HepG2 (cell line): ENCODE data around the gene ARVCF. TPM values are rescaled to one million over a fixed set of nuclear protein-coding genes. Genes with fewer than 3 reads are reported as not detected.

Experiments
- DR1 ChIP-seq: sonication (generic); formaldehyde crosslinking; IDR thresholded peaks from 2 replicates; pipeline ENCODE4 v1.8.0; 2021; ENCODE audit warnings: mild to moderate bottlenecking, missing genetic modification reagents, inconsistent platforms
- HNF4G ChIP-seq, 2 experiments: sonication (generic) in 1 of 2; formaldehyde crosslinking in 1 of 2; IDR thresholded peaks; 2 replicates each; pipeline versions ENCODE4 v1.4.0 to v1.6.1; 2011 to 2020; ENCODE audit warnings: borderline replicate concordance in 2 of 2, low read depth in 2 of 2, mild to moderate bottlenecking in 2 of 2, low read length in 1 of 2, missing genetic modification reagents in 1 of 2, moderate library complexity in 1 of 2
- HNRNPH1 ChIP-seq: fragments of 200-400 bp; formaldehyde crosslinking; optimal IDR thresholded peaks from 2 replicates; pipeline ENCODE3; 2017; ENCODE audit warnings: mild to moderate bottlenecking, low read depth, low read length
- ISL2 ChIP-seq: sonication (generic); formaldehyde crosslinking; IDR thresholded peaks from 2 replicates; pipeline ENCODE4 v1.5.0; 2020; ENCODE audit warnings: missing genetic modification reagents
- KLF15 ChIP-seq: sonication (generic); formaldehyde crosslinking; IDR thresholded peaks from 2 replicates; pipeline ENCODE4 v1.8.1; 2023; ENCODE audit warnings: borderline replicate concordance, mild to moderate bottlenecking, inconsistent platforms, missing genetic modification reagents, mixed read lengths
- KMT2B ChIP-seq: IDR thresholded peaks from 2 replicates; pipeline ENCODE4 v1.6.1; 2016; ENCODE audit warnings: missing genetic modification reagents, missing compliant biosample characterization
- MAFK ChIP-seq, 2 experiments: IDR thresholded peaks in 1 of 2; conservative IDR thresholded peaks in 1 of 2; 2 replicates each; pipeline ENCODE4 v1.6.1; 2011; ENCODE audit warnings: improper control_type of control experiment in 2 of 2, low read length in 2 of 2
- MXD4 ChIP-seq: IDR thresholded peaks from 2 replicates; pipeline ENCODE4 v1.6.1; 2016; ENCODE audit warnings: mild to moderate bottlenecking, missing biosample characterization, missing genetic modification reagents
- MYNN ChIP-seq: sonication (generic); formaldehyde crosslinking; IDR thresholded peaks from 2 replicates; pipeline ENCODE4 v1.4.0; 2020; ENCODE audit warnings: mild to moderate bottlenecking, low read depth, missing genetic modification reagents
- NR1H2 ChIP-seq: sonication (generic); formaldehyde crosslinking; IDR thresholded peaks from 2 replicates; pipeline ENCODE4 v1.8.1; 2022; ENCODE audit warnings: low read depth, missing genetic modification reagents, borderline replicate concordance
- NR2C2 ChIP-seq: sonication (generic); formaldehyde crosslinking; IDR thresholded peaks from 2 replicates; pipeline ENCODE4 v1.4.0; 2020; ENCODE audit warnings: missing genetic modification reagents, mild to moderate bottlenecking, moderate library complexity, borderline replicate concordance
- NR2F2 ChIP-seq: IDR thresholded peaks from 2 replicates; pipeline ENCODE4 v1.6.1; 2012; ENCODE audit warnings: low read depth, inconsistent platforms, borderline replicate concordance
- RARG ChIP-seq: sonication (generic); formaldehyde crosslinking; IDR thresholded peaks from 2 replicates; pipeline ENCODE4 v1.4.0; 2020; ENCODE audit warnings: low read depth, mild to moderate bottlenecking, missing genetic modification reagents
- SP140L ChIP-seq: sonication (generic); formaldehyde crosslinking; IDR thresholded peaks from 2 replicates; pipeline ENCODE4 v1.4.0; 2020; ENCODE audit warnings: missing genetic modification reagents, borderline replicate concordance
- ZNF446 ChIP-seq: sonication (generic); formaldehyde crosslinking; IDR thresholded peaks from 2 replicates; pipeline ENCODE4 v1.5.0; 2020; ENCODE audit warnings: mild to moderate bottlenecking, missing genetic modification reagents
- ZNF468 ChIP-seq: sonication (generic); formaldehyde crosslinking; IDR thresholded peaks from 2 replicates; pipeline ENCODE4 v1.8.0; 2022; ENCODE audit warnings: mild to moderate bottlenecking, moderate library complexity, missing genetic modification reagents
- ZNF484 ChIP-seq: sonication (generic); formaldehyde crosslinking; IDR thresholded peaks from 2 replicates; pipeline ENCODE4 v1.5.1; 2020; ENCODE audit warnings: mild to moderate bottlenecking, low read depth, missing genetic modification reagents, borderline replicate concordance
- ZNF558 ChIP-seq: sonication (generic); formaldehyde crosslinking; IDR thresholded peaks from 2 replicates; pipeline ENCODE4 v1.9.0; 2022; ENCODE audit warnings: mild to moderate bottlenecking, missing genetic modification reagents, borderline replicate concordance
- ZNF737 ChIP-seq: sonication (generic); formaldehyde crosslinking; IDR thresholded peaks from 2 replicates; pipeline ENCODE4 v1.5.0; 2020; ENCODE audit warnings: missing genetic modification reagents, mild to moderate bottlenecking, borderline replicate concordance
- ZSCAN20 ChIP-seq: sonication (generic); formaldehyde crosslinking; IDR thresholded peaks from 2 replicates; pipeline ENCODE4 v1.4.0; 2020; ENCODE audit warnings: missing genetic modification reagents, mild to moderate bottlenecking, borderline replicate concordance
- polyA plus RNA-seq, 8 experiments: library from polyadenylated mRNA; depleted of rRNA in 3 of 8; stranded (reverse) in 7 of 8; unstranded in 1 of 8; fragments of >200 nt; fragmentation: Illumina TruSeq in 4 of 8; extraction: Trizol in 4 of 8; gene quantifications; 2 replicates each; pipeline versions ENCODE4 v1.2.1 to v1.2.3, GENCODE V29; 2011 to 2016; ENCODE audit warnings: low read depth in 4 of 8, missing spikeins in 1 of 8, mixed read lengths in 1 of 8; ENCODE audit not compliant: insufficient read depth in 1 of 8
- total RNA-seq, 5 experiments: library from RNA; depleted of rRNA; stranded (reverse); fragments of >200 nt; fragmentation: Illumina TruSeq; extraction: Trizol; gene quantifications; 2 replicates each; pipeline ENCODE4 v1.2.3, GENCODE V29; 2016; ENCODE audit warnings: low read depth in 1 of 5
- TF ChIP-seq, protein P1 (sequence below), 2 experiments: sonication (generic) in 1 of 2; formaldehyde crosslinking in 1 of 2; IDR thresholded peaks; 2 replicates each; pipeline versions ENCODE4 v1.5.1 to v1.6.1; 2011 to 2020; ENCODE audit warnings: borderline replicate concordance in 1 of 2, low read depth in 1 of 2, low read length in 1 of 2, mild to moderate bottlenecking in 1 of 2, missing genetic modification reagents in 1 of 2, moderate library complexity in 1 of 2
- TF ChIP-seq, protein P2 (sequence below): sonication (generic); formaldehyde crosslinking; IDR thresholded peaks from 2 replicates; pipeline ENCODE4 v1.5.0; 2020; ENCODE audit warnings: missing genetic modification reagents
- TF ChIP-seq, protein P3 (sequence below): sonication (generic); formaldehyde crosslinking; IDR thresholded peaks from 2 replicates; pipeline ENCODE4 v1.8.0; 2023; ENCODE audit warnings: mild to moderate bottlenecking, missing genetic modification reagents
- TF ChIP-seq, protein P4 (sequence below): sonication (generic); formaldehyde crosslinking; IDR thresholded peaks from 2 replicates; pipeline ENCODE4 v1.5.0; 2020; ENCODE audit warnings: missing genetic modification reagents

ARVCF gene
- total and polyA plus RNA-seq, 2 of the 13 experiments (the other 11 are each of a cell fraction or from before 2014, with no cell fraction given): 16.4 to 17.7 TPM

DNA sequence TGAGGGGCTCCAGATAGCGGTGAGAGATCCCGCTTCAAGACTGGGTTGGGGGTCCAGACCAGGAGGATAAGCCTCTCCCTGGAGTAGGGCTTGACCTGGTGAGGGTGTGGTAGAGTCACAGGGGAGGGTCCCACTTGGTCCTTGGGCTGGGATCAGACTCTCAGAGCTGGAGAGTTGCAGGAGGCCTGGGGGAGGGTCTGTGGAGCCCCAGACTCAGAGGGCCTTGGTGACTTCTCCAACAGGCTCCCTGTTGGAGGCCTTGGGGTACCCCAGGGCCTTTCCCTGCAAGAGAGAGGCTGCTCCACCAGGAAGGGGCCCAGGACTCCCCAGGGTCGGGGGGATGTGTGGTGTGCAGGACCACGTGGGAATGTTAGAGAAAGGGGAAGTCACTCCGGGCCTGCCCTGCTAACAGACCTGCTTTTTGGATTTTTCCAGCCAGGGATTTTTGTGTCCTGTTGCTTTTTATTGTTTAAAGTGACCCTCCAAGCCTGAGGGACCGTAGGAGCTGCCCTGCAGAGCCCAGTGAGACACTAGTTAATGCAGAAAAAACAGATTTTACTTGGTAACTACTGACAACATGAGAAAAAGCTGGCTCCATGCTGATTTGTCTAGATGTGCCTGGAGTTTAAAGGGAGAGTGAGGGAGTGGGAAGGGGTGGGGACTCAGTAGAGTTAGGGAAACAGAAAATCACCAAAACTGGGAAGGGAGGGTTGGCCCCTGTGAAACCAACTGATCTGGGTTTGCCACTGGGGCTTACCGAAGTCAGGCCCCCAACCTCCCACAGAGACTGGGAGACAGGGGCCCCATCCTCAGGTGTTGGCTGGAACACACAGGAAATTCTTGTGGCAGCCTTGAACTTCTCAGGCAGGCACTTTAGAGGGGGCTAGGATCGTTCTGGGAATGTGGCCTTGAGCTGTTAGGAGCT lies 74.2 kb downstream of the ARVCF start (continued):
- TF ChIP-seq MAFK (conservative IDR thresholded peaks at IDR 0.05 in 1 of 2, IDR thresholded peaks at IDR 0.05 in 1 of 2; ENCODE audit: low read length in 2 of 2): no peak
- TF ChIP-seq RARG (CRISPR knock-in tag): no peak
- no peak for TF ChIP-seq MYNN (CRISPR knock-in tag)
- TF ChIP-seq DR1 (CRISPR knock-in tag): no peak
- TF ChIP-seq KMT2B (CRISPR knock-in tag): no peak
- TF ChIP-seq ISL2 (CRISPR knock-in tag): no peak
- TF ChIP-seq SP140L (CRISPR knock-in tag): no peak
- TF ChIP-seq, protein P1, sequence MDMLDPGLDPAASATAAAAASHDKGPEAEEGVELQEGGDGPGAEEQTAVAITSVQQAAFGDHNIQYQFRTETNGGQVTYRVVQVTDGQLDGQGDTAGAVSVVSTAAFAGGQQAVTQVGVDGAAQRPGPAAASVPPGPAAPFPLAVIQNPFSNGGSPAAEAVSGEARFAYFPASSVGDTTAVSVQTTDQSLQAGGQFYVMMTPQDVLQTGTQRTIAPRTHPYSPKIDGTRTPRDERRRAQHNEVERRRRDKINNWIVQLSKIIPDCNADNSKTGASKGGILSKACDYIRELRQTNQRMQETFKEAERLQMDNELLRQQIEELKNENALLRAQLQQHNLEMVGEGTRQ (IDR thresholded peaks at IDR 0.05; ENCODE audit: low read depth, low read length): no peak
- TF ChIP-seq, protein P1 (CRISPR knock-in tag; IDR thresholded peaks at IDR 0.05; ENCODE audit: borderline replicate concordance): 0 out of 2 replicates have a peak, but pooled peaks have one; percentile 19
- TF ChIP-seq ZNF446 (CRISPR knock-in tag): no peak; the same call in 1 of the 2 replicates
- no peak for TF ChIP-seq MXD4 (CRISPR knock-in tag)
- no peak for TF ChIP-seq ZNF484 (CRISPR knock-in tag)
- no peak for TF ChIP-seq KLF15 (CRISPR knock-in tag)
- no peak for TF ChIP-seq NR2C2 (CRISPR knock-in tag)
- TF ChIP-seq ZNF737 (CRISPR knock-in tag): no peak
- TF ChIP-seq, protein P2, sequence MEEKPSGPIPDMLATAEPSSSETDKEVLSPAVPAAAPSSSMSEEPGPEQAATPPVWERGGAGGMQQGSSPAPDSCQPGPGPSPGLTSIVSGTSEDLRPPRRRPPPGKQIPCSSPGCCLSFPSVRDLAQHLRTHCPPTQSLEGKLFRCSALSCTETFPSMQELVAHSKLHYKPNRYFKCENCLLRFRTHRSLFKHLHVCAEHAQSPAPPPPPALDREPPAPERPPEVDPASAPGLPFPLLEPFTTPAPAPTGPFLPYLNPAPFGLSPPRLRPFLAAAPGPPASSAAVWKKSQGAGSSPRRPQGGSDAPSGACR (CRISPR knock-in tag): no peak; the same call in 1 of the 2 replicates
- TF ChIP-seq NR2F2: no peak
- TF ChIP-seq ZSCAN20 (CRISPR knock-in tag): no peak
- TF ChIP-seq HNRNPH1: no peak
- no peak for TF ChIP-seq ZNF558
- TF ChIP-seq HNF4G (IDR thresholded peaks at IDR 0.05; ENCODE audit: borderline replicate concordance, low read depth, low read length): no peak
- TF ChIP-seq HNF4G (CRISPR knock-in tag; IDR thresholded peaks at IDR 0.05; ENCODE audit: borderline replicate concordance, low read depth): no peak
- no peak for TF ChIP-seq NR1H2 (CRISPR knock-in tag)
- TF ChIP-seq, protein P3, sequence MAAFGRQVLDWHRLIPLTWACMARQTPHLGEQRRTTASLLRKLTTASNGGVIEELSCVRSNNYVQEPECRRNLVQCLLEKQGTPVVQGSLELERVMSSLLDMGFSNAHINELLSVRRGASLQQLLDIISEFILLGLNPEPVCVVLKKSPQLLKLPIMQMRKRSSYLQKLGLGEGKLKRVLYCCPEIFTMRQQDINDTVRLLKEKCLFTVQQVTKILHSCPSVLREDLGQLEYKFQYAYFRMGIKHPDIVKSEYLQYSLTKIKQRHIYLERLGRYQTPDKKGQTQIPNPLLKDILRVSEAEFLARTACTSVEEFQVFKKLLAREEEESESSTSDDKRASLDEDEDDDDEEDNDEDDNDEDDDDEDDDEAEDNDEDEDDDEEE (CRISPR knock-in tag): no peak
- TF ChIP-seq, protein P4, sequence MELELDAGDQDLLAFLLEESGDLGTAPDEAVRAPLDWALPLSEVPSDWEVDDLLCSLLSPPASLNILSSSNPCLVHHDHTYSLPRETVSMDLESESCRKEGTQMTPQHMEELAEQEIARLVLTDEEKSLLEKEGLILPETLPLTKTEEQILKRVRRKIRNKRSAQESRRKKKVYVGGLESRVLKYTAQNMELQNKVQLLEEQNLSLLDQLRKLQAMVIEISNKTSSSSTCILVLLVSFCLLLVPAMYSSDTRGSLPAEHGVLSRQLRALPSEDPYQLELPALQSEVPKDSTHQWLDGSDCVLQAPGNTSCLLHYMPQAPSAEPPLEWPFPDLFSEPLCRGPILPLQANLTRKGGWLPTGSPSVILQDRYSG (CRISPR knock-in tag): no peak
- no peak for TF ChIP-seq ZNF468 (CRISPR knock-in tag)
